HCT116 (cell line): ENCODE results near the gene KLF6. TPM values are rescaled to one million over a fixed set of nuclear protein-coding genes. Genes with fewer than 3 reads are reported as not detected.

Experiments used
- ATAC-seq: fragments of 200-7000 bp; cut with Tn5 transposase; 2 replicates; pipeline ENCODE4 v1.9.1; 2020; ENCODE audit warnings: mild to moderate bottlenecking, moderate library complexity
- BruUV-seq: library from RNA; stranded (reverse); fragments of 400-500 nt; replicated peaks from 2 replicates; lab custom pipeline; 2021; lab: Mats Ljungman, UMichigan
- CTCF ChIA-PET: fragments of 300-600 bp; sonication (Branson Sonifier 250); formaldehyde crosslinking; loops from one replicate; lab custom pipeline; 2021; ENCODE audit warnings: antibody characterized with exemption; lab: Charles Lee
- POLR2A ChIA-PET: fragments of 300-600, 350-600 bp; sonication (Branson Sonifier 250); formaldehyde crosslinking; loops from one replicate; lab custom pipeline; 2021; ENCODE audit warnings: antibody characterized with exemption; lab: Charles Lee
- RAD21 ChIA-PET, 2 experiments: fragments of 300-600 bp; sonication (Branson Sonifier 250); formaldehyde crosslinking; loops; one replicate each; lab custom pipeline; 2023; ENCODE audit warnings: low total read pairs in 2 of 2; ENCODE audit not compliant: uncharacterized antibody in 2 of 2, unreplicated experiment in 2 of 2, low non-redundant PET in 1 of 2; lab: Charles Lee
- DNase-seq: peaks from one replicate; pipeline ENCODE4 v3.0.0-alpha.2; 2010; ENCODE audit warnings: low read depth, low spot score
- H2AFZ ChIP-seq: fragments of 200-600 bp; shearing (Covaris generic), sonication (generic); 2 replicates; pipeline ENCODE4 v1.6.1; 2017; ENCODE audit warnings: low read depth, mixed run types, mixed read lengths, antibody characterized with exemption, low read length; ENCODE audit not compliant: poor library complexity, severe bottlenecking
- H3K27ac ChIP-seq: 2 replicates; pipeline ENCODE4 v1.5.1; 2012; ENCODE audit warnings: low read depth, low read length
- H3K27me3 ChIP-seq: fragments of 200-600 bp; sonication (generic); 2 replicates; pipeline ENCODE4 v1.6.1; 2016; ENCODE audit warnings: mixed run types, low read length, mixed read lengths; ENCODE audit not compliant: insufficient read depth
- H3K36me3 ChIP-seq, 2 experiments: fragments of 200-500 bp in 1 of 2; fragments of 200-600 bp in 1 of 2; sonication (Bioruptor generic) in 1 of 2; sonication (generic) in 1 of 2; 2 replicates each; pipeline versions ENCODE4 v1.5.1 to v1.6.1; 2014 to 2016; ENCODE audit warnings: low read length in 2 of 2, inconsistent platforms in 1 of 2, mixed read lengths in 1 of 2, mixed run types in 1 of 2; ENCODE audit not compliant: insufficient read depth in 2 of 2, control insufficient read depth in 1 of 2
- H3K4me1 ChIP-seq, 2 experiments: fragments of 200-600 bp in 1 of 2; sonication (generic) in 1 of 2; 2 replicates each; pipeline versions ENCODE4 v1.5.1 to v1.6.1; 2012 to 2017; ENCODE audit warnings: low read length in 2 of 2, inconsistent platforms in 1 of 2, mild to moderate bottlenecking in 1 of 2, mixed read lengths in 1 of 2, mixed run types in 1 of 2, moderate library complexity in 1 of 2; ENCODE audit not compliant: insufficient read depth in 2 of 2, control insufficient read depth in 1 of 2
- H3K4me2 ChIP-seq: fragments of 200-600 bp; sonication (generic); 2 replicates; pipeline ENCODE4 v1.6.1; 2017; ENCODE audit warnings: mixed run types, low read length, mixed read lengths
- H3K4me3 ChIP-seq, 2 experiments: fragments of 200-600 bp in 1 of 2; sonication (generic) in 1 of 2; replicated peaks in 1 of 2; 2 replicates each; pipeline ENCODE4 v1.5.1; 2011 to 2016; ENCODE audit warnings: low read length in 2 of 2, control low read depth in 1 of 2, low read depth in 1 of 2, mild to moderate bottlenecking in 1 of 2, mixed read lengths in 1 of 2, mixed run types in 1 of 2
- H3K79me2 ChIP-seq: fragments of 200-600 bp; sonication (generic); 2 replicates; pipeline ENCODE4 v1.6.1; 2017; ENCODE audit warnings: mild to moderate bottlenecking, mixed run types, low read length, moderate library complexity, mixed read lengths; ENCODE audit not compliant: insufficient read depth
- H3K9ac ChIP-seq: fragments of 200-600 bp; sonication (generic); 2 replicates; pipeline ENCODE4 v1.6.1; 2016; ENCODE audit warnings: low read length, mixed read lengths
- H3K9me2 ChIP-seq: fragments of 200-600 bp; sonication (generic), shearing (Covaris generic); 2 replicates; pipeline ENCODE4 v1.6.1; 2017; ENCODE audit warnings: mixed run types, mild to moderate bottlenecking, moderate library complexity; ENCODE audit not compliant: insufficient read depth
- H3K9me3 ChIP-seq, 2 experiments: fragments of 200-500 bp in 1 of 2; fragments of 200-600 bp in 1 of 2; sonication (Bioruptor generic) in 1 of 2; sonication (generic) in 1 of 2; 2 replicates each; pipeline ENCODE4 v1.6.1; 2014 to 2017; ENCODE audit warnings: low read length in 2 of 2, mixed read lengths in 2 of 2, inconsistent platforms in 1 of 2, low read depth in 1 of 2, mild to moderate bottlenecking in 1 of 2, mixed run types in 1 of 2, moderate library complexity in 1 of 2; ENCODE audit not compliant: control insufficient read depth in 1 of 2, insufficient read depth in 1 of 2
- H4K20me1 ChIP-seq: fragments of 200-600 bp; sonication (generic), shearing (Covaris generic); 2 replicates; pipeline ENCODE4 v1.6.1; 2017; ENCODE audit warnings: mixed run types, mild to moderate bottlenecking, moderate library complexity; ENCODE audit not compliant: insufficient read depth
- CBX3 ChIP-seq: IDR thresholded peaks from 2 replicates; pipeline ENCODE4 v1.6.1; 2012; ENCODE audit warnings: low read depth
- EZH2phosphoT487 ChIP-seq: fragments of 200-600 bp; IDR thresholded peaks from 2 replicates; pipeline ENCODE4 v1.6.1; 2018; ENCODE audit warnings: antibody characterized with exemption, borderline replicate concordance
- JUND ChIP-seq: IDR thresholded peaks from 2 replicates; pipeline ENCODE4 v1.6.1; 2012
- POLR2AphosphoS5 ChIP-seq: IDR thresholded peaks from 2 replicates; pipeline ENCODE4 v1.6.1; 2011; ENCODE audit warnings: mild to moderate bottlenecking, low read depth, low read length, moderate library complexity
- RAD21 ChIP-seq: IDR thresholded peaks from 2 replicates; pipeline ENCODE4 v1.6.1; 2012; ENCODE audit warnings: low read depth, mild to moderate bottlenecking
- SRF ChIP-seq: IDR thresholded peaks from 2 replicates; pipeline ENCODE4 v1.6.1; 2012; ENCODE audit warnings: low read depth
- TCF7L2 ChIP-seq: IDR thresholded peaks from 2 replicates; pipeline ENCODE4 v1.7.0; 2011; ENCODE audit warnings: borderline replicate concordance, inconsistent platforms; ENCODE audit not compliant: insufficient read depth, insufficient read length; ENCODE audit errors: extremely low read depth
- YY1 ChIP-seq: IDR thresholded peaks from 2 replicates; pipeline ENCODE4 v1.6.1; 2011; ENCODE audit warnings: low read length, low read depth, moderate library complexity, mild to moderate bottlenecking; ENCODE audit not compliant: insufficient replicate concordance; ENCODE audit errors: extremely low read depth
- intact Hi-C: fragments of 100-400 bp; cut with micrococcal nuclease; formaldehyde crosslinking; loops from 2 replicates; pipeline ENCODE4 v1.10.0; 2022
- total RNA-seq: library from RNA; stranded (reverse); gene quantifications from one replicate; pipeline ENCODE4 v1.2.1, GENCODE V29; 2021; ENCODE audit not compliant: unreplicated experiment
- TF ChIP-seq, protein P1 (sequence below), 3 experiments: fragments of 200-600 bp in 1 of 3; sonication (generic) in 1 of 3; IDR thresholded peaks in 2 of 3; conservative IDR thresholded peaks in 1 of 3; 2 replicates each; pipeline ENCODE4 v1.5.1; 2012 to 2017; ENCODE audit warnings: low read depth in 2 of 3, low read length in 2 of 3, antibody characterized with exemption in 1 of 3, borderline replicate concordance in 1 of 3, control low read depth in 1 of 3, mild to moderate bottlenecking in 1 of 3, mixed read lengths in 1 of 3, mixed run types in 1 of 3, moderate library complexity in 1 of 3; ENCODE audit not compliant: insufficient read depth in 1 of 3

The KLF6 gene
- total RNA-seq, 1 experiment from 2014 or later, result 82.2 TPM

DNA sequence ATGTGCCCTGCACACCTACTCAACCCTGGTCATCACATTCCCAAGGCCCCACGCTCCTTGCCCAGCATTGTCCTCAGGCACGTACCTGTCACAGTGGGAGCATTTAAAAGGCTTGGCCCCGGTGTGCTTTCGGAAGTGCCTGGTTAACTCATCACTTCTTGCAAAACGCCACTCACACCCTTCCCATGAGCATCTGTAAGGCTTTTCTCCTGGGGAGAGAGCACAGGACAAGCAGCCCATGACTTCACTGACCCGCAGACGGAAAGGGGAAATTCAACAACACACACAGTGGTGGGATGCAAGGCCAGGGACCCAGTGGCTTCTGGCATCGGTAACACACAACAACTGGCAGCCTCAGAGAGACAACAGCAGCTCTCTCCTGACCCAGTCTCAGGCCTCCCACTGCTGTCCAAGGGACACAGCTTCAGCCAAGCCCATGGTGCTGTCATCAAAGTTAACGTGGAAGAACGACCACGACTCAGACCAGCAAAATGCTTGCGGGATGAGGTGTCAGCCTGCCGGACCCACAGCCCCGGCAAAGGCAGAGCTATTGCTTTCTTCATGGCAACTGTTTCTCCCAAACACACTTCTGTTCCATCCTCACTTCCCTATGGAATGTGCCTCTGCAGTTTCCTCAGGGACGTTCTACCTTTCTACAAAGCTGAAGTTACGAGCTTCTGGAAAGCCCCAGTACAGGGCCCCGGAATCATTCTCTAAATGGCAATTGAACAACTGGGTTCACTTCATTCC lies 4.8 kb downstream of the KLF6 start:
- H3K27me3 ChIP-seq, result no peaks in the 10 kb centered on the region
- H3K36me3 ChIP-seq, result peaks cover 46 to 60% of the 10 kb centered on the region in 2 experiments

DNA sequence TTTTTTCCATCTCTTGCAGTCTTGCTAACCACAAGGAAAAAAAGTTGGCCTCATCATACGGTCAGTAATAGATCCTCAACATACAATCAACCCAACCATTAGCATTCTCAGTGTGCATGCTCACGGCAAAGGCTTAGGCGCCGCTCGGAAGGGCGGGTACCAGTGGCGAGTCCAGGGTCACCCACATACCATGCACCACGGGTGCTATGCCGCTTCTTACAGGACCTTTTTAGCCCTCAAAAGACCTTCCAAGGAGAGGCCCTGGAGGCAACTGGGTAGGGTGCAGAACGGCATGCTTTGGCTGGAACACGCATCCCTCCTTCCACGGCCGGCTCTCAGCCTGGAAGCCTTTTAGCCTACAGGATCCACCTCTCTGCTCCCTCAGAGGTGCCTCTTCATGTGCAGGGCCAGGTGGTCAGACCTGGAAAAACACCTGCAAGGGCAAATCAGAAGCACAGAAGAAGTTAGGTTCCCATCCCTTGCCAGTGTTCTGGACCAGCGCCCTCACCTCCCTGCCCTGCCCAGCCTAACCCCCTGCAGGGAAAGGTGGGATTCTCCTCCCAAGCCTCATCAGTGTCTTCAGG lies 5.8 kb downstream of the KLF6 start:
- no peaks in the 10 kb centered on the region for H3K27me3 ChIP-seq
- H3K36me3 ChIP-seq, result peaks cover 46 to 59% of the 10 kb centered on the region in 2 experiments
- TF ChIP-seq EZH2phosphoT487 (no peak), RAD21 (no peak), POLR2AphosphoS5 (no peak; the same call in 1 of the 2 replicates), TCF7L2 (no peak), SRF (no peak), YY1 (no peak)
- TF ChIP-seq, protein P1, sequence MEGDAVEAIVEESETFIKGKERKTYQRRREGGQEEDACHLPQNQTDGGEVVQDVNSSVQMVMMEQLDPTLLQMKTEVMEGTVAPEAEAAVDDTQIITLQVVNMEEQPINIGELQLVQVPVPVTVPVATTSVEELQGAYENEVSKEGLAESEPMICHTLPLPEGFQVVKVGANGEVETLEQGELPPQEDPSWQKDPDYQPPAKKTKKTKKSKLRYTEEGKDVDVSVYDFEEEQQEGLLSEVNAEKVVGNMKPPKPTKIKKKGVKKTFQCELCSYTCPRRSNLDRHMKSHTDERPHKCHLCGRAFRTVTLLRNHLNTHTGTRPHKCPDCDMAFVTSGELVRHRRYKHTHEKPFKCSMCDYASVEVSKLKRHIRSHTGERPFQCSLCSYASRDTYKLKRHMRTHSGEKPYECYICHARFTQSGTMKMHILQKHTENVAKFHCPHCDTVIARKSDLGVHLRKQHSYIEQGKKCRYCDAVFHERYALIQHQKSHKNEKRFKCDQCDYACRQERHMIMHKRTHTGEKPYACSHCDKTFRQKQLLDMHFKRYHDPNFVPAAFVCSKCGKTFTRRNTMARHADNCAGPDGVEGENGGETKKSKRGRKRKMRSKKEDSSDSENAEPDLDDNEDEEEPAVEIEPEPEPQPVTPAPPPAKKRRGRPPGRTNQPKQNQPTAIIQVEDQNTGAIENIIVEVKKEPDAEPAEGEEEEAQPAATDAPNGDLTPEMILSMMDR (IDR thresholded peaks at IDR 0.05 in 2 of 3, conservative IDR thresholded peaks at IDR 0.05 in 1 of 3; ENCODE audit: borderline replicate concordance in 1 of 3, insufficient read depth in 1 of 3, low read depth in 2 of 3, low read length in 2 of 3), result no peak
- H3K4me1 ChIP-seq, result peaks cover 71 to 89% of the 10 kb centered on the region in 2 experiments
- no peaks in the 10 kb centered on the region for H3K9me2 ChIP-seq
- H3K79me2 ChIP-seq, result peaks cover 70% of the 10 kb centered on the region
- H4K20me1 ChIP-seq, result peaks cover 31% of the 10 kb centered on the region; the same call in 1 of the 2 replicates
- peak overlapping the region; percentile 93 for H3K4me2 ChIP-seq
- no peak for DNase-seq
- no peak overlapping the region for H3K9ac ChIP-seq
- BruUV-seq, result no TSS peak
- intact Hi-C loops, result loop anchor here (5.0 kb wide), 1 partner anchor 542 kb away; no protein-coding TSS in a partner anchor
- no peaks in the 10 kb centered on the region for H3K9me3 ChIP-seq
- no peak overlapping the region for H3K4me3 ChIP-seq
- CTCF ChIA-PET, result no interaction called here
- RAD21 ChIA-PET, result no interaction called here
- H3K27ac ChIP-seq, result peak overlapping the region; percentile 27; the same call in 1 of the 2 replicates
- POLR2A ChIA-PET, result interaction anchor here (1.1 kb wide), 1 partner anchor 18 kb away, joined by 3 read pairs; no protein-coding TSS in a partner anchor
- no peak for ATAC-seq
- H2AFZ ChIP-seq, result no peak overlapping the region

More for the DNA sequence above, 4.8 kb downstream of the KLF6 start:
- RAD21 ChIA-PET, result no interaction called here
- Histone ChIP-seq H3K9me2 (no peaks in the 10 kb centered on the region), H4K20me1 (peaks cover 31% of the 10 kb centered on the region; the same call in 1 of the 2 replicates), H3K9ac (0 out of 2 replicates have a peak overlapping the region, but pooled peaks have one; percentile 94), H3K9me3 (no peaks in the 10 kb centered on the region), H3K4me3 (no peak overlapping the region), H3K4me1 (peaks cover 67 to 83% of the 10 kb centered on the region in 2 experiments), H3K4me2 (peak overlapping the region; percentile 93), H3K79me2 (peaks cover 78% of the 10 kb centered on the region), H2AFZ (no peak overlapping the region), H3K27ac (peak overlapping the region; percentile 26)
- intact Hi-C loops, result loop anchor here (10.0 kb wide), 1 partner anchor 375 kb away; no protein-coding TSS in a partner anchor
- DNase-seq, result no peak
- BruUV-seq, result no TSS peak
- CTCF ChIA-PET, result no interaction called here
- no peak for ATAC-seq
- POLR2A ChIA-PET, result no interaction called here
- TF ChIP-seq POLR2AphosphoS5, result peak; percentile 5; the same call in 1 of the 2 replicates
- TF ChIP-seq JUND, result peak; percentile 14; the same call in 1 of the 2 replicates
- TF ChIP-seq CBX3, result no peak
